ENCODE data around the gene FBF1. TPM values are rescaled to one million over a fixed set of nuclear protein-coding genes. Genes with fewer than 3 reads are reported as not detected.

Gene FBF1
- total RNA-seq, 2 donors from 2014 or later: 25.9 to 39.1 TPM

GRCh38 chr17:75919611-75920010, 21.2 kb downstream of the FBF1 start:
- TF ChIP-seq CTCF (conservative IDR thresholded peaks at IDR 0.05): no peak
- Mint-ChIP-seq H3K4me3 (no peak overlapping the region), H3K4me1 (no peaks in the 10 kb centered on the region), H3K36me3 (ENCODE audit: low read depth) (peaks cover 26% of the 10 kb centered on the region), H3K9me3 (no peaks in the 10 kb centered on the region), H3K27ac (no peak overlapping the region), H3K27me3 (ENCODE audit: insufficient read depth) (no peaks in the 10 kb centered on the region)
- DNase-seq: no peak
- Histone ChIP-seq H3K27ac (ENCODE audit: low read depth, low read length) (no peak overlapping the region), H3K4me1 (ENCODE audit: control insufficient read depth, insufficient read depth, low read length) (no peaks in the 10 kb centered on the region), H3K4me3 (ENCODE audit: low read length) (no peak overlapping the region), H3K27me3 (ENCODE audit: control insufficient read depth, insufficient read depth, low read length, poor library complexity, severe bottlenecking) (no peaks in the 10 kb centered on the region), H3K9me3 (ENCODE audit: control insufficient read depth, low read length) (no peaks in the 10 kb centered on the region), H3K36me3 (ENCODE audit: control insufficient read depth, insufficient read depth, low read length) (no peaks in the 10 kb centered on the region), H3K9ac (ENCODE audit: extremely low read depth, low read length, poor library complexity, severe bottlenecking) (no peak overlapping the region)
- 93 to 97% methylated on average over 21 to 22 of the region's 22 CpGs for WGBS, 2 experiments (ENCODE audit: insufficient coverage in 1 of 2, insufficient read length in 1 of 2)

DNA sequence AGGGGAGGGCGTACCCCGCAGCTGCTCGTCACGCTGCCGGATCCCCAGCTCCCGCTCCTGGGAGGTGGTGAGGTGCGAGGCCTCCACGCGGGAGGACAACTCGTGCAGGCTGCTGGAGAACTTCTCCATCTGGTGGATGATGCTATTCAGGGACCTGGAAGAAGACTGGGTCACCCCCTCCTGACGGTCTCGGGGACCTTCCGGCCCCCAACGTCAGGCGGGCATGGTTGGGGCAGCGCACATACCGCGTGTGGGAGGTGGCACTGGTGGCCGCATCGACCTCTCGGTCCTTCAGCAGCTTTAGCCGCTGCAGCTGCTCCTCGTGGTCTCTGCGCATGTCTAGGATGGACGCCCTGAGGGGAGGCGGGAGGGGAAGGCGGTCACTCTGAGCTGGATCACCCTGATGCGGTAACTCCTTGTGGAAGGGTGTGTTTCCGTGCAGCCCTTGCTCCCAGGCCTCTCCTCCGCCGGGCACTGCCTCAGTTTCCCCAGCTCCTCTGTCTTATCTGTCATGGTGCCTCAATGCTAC, 22.9 kb downstream of the FBF1 start:
- DNase-seq: no peak
- no peaks in the 10 kb centered on the region for H3K9me3 Mint-ChIP-seq
- no peaks in the 10 kb centered on the region for H3K36me3 ChIP-seq (ENCODE audit: control insufficient read depth, insufficient read depth, low read length)
- H3K27me3 ChIP-seq (ENCODE audit: control insufficient read depth, insufficient read depth, low read length, poor library complexity, severe bottlenecking): no peaks in the 10 kb centered on the region
- peaks cover 30% of the 10 kb centered on the region for H3K36me3 Mint-ChIP-seq (ENCODE audit: low read depth)
- no peak overlapping the region for H3K27ac ChIP-seq (ENCODE audit: low read depth, low read length)
- no peaks in the 10 kb centered on the region for H3K27me3 Mint-ChIP-seq (ENCODE audit: insufficient read depth)
- WGBS, 2 experiments (ENCODE audit: insufficient coverage in 1 of 2, insufficient read length in 1 of 2): 94% methylated on average over 27 to 31 of the region's 31 CpGs
- H3K9me3 ChIP-seq (ENCODE audit: control insufficient read depth, low read length): no peaks in the 10 kb centered on the region
- H3K4me1 ChIP-seq (ENCODE audit: control insufficient read depth, insufficient read depth, low read length): no peaks in the 10 kb centered on the region
- no peak overlapping the region for H3K9ac ChIP-seq (ENCODE audit: extremely low read depth, low read length, poor library complexity, severe bottlenecking)
- H3K27ac Mint-ChIP-seq: no peak overlapping the region
- H3K4me1 Mint-ChIP-seq: no peaks in the 10 kb centered on the region
- no peak for TF ChIP-seq CTCF (conservative IDR thresholded peaks at IDR 0.05)
- no peak overlapping the region for H3K4me3 ChIP-seq (ENCODE audit: low read length)
- no peak overlapping the region for H3K4me3 Mint-ChIP-seq

DNA sequence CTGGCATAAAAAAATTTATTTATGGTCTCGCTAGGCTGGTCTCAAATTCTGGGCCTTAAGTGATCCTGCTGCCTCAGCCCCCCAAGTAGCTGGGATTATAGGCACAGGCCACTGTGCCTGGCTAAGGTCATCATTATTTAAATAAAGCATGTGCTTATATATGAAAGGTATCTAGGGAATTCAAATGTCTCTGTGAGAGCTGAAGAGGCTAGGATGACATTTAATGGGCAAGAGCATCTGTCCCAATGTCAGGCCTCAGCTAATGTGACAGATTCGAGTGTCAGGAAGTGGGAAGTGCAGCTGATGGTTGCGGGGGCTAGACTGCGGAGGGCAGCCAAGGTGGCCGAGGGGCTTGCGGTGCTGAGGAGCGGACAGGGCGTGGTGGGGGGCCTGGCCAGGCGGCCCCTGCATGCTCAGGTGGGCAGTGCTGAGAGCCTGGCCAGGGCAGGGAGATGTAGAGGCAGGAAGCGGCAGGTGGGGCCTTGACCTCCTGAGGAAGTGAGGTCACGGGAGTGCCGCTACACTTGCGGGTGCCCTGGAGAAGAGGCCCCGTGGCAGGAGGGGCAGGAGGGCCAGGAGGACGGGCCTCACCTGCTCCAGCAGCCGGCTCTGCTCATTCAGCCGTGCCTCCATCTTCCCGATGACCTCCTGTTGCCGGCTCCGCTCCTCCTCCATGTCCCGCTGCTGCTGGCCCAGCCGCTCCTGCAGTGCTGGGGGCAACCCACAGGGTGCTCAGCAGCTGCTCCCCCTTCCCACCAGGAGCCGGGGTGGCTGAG, 23.5 kb downstream of the FBF1 start:
- H3K4me1 Mint-ChIP-seq: no peaks in the 10 kb centered on the region
- H3K27me3 Mint-ChIP-seq (ENCODE audit: insufficient read depth): no peaks in the 10 kb centered on the region
- H3K9me3 Mint-ChIP-seq: no peaks in the 10 kb centered on the region
- 91 to 94% methylated on average over 12 to 23 of the region's 23 CpGs for WGBS, 2 experiments (ENCODE audit: insufficient coverage in 1 of 2, insufficient read length in 1 of 2)
- Histone ChIP-seq H3K36me3 (ENCODE audit: control insufficient read depth, insufficient read depth, low read length) (peaks cover 2% of the 10 kb centered on the region), H3K4me3 (ENCODE audit: low read length) (no peak overlapping the region), H3K27ac (ENCODE audit: low read depth, low read length) (no peak overlapping the region), H3K9ac (ENCODE audit: extremely low read depth, low read length, poor library complexity, severe bottlenecking) (no peak overlapping the region), H3K27me3 (ENCODE audit: control insufficient read depth, insufficient read depth, low read length, poor library complexity, severe bottlenecking) (no peaks in the 10 kb centered on the region), H3K4me1 (ENCODE audit: control insufficient read depth, insufficient read depth, low read length) (no peaks in the 10 kb centered on the region), H3K9me3 (ENCODE audit: control insufficient read depth, low read length) (no peaks in the 10 kb centered on the region)
- DNase-seq: no peak
- H3K4me3 Mint-ChIP-seq: no peak overlapping the region
- H3K36me3 Mint-ChIP-seq (ENCODE audit: low read depth): peaks cover 26% of the 10 kb centered on the region
- no peak for TF ChIP-seq CTCF (conservative IDR thresholded peaks at IDR 0.05)
- no peak overlapping the region for H3K27ac Mint-ChIP-seq

Data from endodermal cell (in vitro differentiated cells).